UCSD-AML1 (cell line): ENCODE measurements around the gene OTOGL.
A peak's percentile ranks its signal among the peaks of the same experiment; 100 is the strongest.

Experiments
- DNase-seq: peaks from one replicate; lab custom pipeline; 2025; ENCODE audit not compliant: unreplicated experiment; lab: John Stamatoyannopoulos, UW

Gene OTOGL, protein sequence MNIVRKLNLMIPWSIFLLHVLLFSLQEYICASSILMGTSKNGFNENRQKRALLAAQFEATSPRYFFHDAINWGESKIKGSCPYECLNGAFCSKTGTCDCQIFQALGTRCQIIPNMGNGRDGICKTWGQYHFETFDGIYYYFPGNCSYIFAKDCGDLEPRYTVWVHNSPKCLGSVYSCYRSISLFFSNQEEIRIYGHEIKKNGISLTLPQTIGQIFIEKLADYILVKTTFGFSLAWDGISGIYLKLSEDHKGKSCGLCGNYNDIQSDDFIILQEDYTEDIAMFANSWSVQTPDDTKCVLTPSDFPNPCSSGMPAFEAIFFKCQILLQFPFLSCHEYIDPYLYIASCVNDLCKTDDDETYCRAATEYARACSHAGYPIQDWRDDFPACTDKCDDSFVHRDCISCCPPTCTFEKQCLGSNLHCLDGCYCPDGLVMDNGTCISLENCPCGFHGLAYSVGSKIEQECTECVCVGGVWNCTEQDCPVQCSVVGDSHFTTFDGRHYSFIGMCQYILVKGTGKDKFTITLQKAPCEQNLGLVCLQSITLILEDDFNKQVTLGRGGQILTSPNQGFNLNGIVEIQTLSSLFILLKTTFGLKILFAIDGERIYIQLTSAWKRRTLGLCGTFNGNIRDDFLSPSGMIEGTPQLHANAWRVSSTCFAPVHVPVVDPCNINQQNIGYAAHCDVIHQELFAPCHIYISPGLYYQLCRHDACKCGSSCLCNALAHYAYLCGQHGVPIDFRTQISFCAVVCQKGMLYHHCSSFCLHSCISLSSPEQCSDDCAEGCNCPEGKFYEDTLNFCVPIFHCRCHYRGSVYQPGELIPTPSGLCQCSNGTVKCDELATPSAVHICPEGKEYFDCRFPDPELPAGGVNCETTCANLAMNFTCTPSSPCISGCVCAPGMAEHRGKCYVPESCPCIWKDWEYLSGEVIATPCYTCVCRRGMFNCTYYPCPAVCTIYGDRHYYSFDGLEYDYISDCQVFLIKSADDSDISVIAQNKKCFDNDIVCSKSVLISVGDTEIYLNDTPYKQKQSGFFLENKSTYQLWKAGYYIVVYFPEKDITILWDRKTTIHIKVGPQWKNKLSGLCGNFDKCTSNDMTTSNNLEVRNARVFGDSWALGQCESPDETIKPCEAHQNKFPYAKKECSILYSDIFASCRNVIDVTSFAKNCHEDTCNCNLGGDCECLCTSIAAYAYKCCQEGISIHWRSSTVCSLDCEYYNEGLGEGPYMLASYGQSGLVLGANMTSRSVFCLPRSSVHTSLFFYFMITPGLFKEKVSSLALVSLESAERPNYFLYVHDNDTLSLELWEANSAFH (N-terminal part only)

DNA sequence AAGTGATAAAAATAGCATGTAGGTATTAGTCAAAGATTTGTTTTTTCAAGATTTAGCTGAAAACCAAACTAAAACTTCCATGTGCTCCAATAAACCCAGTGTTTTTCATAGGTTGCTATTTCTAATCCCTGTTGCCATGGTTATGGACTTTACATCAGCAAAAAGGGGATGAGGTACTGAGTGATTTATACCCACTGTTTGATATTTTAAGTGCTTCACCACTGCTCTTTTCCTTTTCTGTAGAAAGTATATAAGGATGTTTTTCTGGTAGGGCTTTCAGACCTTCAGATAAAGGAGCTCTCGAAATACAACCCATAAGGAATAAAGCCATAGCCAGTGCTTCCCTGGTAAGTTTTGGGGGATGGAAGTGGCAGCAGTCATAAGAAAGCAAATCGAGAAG lies at the start of gene OTOGL:
OTOGL (plus strand) TSS at position 279 of the 400 bp plus-strand sequence. CDS start 109,895 bp downstream, outside the sequence.
- DNase-seq = no peak

DNA sequence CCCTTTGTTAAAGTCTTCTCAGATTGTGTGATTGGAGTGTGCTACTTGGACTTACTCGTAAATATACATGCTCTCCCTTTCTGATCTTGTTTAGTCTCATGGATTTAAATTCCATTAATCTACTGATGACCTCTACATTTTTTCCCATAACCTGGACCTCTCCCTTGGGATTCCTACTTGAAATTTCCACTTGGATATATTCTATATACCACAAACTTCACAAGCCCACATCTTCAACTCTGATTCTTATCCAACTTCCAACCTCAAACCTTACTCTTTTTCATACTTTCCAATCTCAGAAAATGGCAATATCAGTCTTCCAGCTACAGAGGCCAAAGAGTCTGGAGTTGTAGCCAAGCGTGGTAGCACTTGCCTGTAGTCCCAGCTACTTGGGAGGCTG lies 49.1 kb upstream of the OTOGL start:
- no peak for DNase-seq

DNA sequence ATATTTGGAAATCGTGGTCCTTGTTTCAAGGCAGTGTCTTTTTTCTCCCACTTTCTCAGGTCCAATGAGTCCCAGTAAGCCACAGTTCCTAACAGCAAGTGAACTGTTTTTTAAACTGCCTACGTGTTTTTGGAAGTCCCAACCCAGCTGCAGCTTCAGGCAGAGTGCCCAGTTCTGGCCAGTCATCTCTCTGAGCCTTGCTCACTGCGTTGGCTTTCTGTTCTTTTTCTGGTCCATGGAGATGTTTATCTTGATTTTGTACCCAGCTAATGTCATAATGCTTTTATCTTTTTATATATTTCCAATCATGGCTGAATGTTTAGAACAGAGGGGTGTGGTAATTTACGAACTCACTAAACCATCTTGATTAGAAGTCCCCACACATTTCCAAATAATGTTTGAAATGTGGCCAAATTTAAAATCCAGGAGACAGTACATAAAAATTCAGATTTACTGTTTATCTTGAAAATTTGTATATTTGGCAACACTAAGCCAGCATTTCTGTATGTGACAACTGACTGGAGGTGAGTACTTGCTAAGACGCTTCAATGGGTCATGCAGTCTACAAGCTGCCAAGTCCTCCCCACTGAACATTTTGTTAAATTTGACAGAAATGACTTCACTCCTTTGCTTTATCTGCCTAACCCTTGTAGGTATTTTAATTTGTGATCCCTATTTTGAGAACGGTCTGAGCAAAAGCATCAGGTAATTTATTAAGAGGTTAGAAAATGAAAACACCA lies 46.1 kb upstream of the OTOGL start:
- DNase-seq = no peak

DNA sequence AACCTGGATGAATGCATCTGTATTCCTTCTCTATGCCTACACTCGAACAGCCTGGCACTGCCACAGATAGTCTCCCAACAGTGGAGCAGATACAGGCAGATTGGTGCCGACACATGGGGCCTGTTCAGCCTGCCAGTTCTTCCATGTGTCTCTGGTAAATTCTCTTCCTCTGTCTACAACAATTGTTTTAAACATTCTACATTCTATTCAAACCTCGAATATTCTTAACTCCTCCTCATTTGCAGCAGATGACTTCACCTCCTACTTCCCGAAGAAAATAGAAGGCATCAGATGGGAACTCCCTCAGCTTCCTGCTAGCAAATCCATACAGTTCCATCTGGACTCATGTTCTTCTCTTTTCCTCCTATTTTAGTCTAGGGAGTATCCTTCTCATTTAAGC lies 43.1 kb upstream of the OTOGL start:
- DNase-seq = no peak

DNA sequence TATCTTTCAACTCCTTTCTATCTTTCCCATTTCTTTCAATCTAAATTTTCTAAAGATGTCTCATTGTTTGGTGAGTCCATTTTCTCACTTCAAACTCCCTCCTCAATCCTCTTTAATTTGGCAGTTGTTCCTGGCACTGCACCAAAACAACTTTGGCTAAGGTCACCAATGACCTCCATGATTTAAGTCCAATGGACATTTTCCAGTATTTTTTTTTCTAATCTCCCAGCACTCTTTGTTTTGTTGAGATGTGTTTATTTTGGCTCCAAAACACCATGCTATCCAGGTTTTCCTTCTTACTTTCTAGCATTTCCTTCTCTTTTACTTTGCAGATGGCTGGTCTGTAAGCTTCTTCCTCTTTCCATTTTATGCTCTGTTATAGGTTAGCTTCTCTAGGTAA lies 42.5 kb upstream of the OTOGL start:
- no peak for DNase-seq

DNA sequence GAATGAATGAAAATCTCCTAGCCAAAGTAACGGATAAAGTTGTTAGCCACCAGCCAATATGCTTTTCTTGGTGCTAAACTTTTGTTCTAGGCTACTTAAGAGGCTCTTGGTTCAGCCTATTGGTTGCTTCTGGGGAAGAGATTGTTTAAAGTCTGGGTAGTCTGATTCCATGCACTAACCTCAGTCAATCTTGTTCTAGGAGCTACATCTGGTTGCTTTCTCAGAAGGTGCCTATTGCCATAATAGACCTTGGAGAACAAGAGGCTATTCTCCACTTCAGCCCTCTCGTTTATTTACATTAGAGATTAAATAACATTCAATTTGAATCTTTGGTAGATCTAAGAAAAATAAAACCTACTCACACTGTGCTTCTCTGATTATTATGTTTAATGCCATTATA lies 40.8 kb upstream of the OTOGL start:
- no peak for DNase-seq

DNA sequence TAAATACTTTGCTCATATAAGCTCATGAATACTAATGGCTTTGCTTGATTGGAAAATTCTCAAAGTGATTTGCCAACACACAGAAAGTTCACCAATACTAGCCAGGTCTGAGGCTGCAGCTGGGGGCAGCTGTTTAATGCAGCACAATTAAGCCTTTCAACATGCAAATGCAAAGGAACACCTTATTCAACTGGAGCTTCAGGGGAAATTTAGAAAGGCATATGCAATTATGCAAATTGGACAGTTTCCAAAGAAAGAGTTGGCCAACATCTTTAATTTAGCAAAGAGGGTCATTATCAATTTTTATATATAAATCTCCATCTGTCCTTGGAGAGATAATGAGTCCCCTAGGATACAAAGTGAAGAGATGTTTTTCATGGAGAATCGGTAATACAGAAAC lies 40.2 kb upstream of the OTOGL start:
- DNase-seq = no peak

DNA sequence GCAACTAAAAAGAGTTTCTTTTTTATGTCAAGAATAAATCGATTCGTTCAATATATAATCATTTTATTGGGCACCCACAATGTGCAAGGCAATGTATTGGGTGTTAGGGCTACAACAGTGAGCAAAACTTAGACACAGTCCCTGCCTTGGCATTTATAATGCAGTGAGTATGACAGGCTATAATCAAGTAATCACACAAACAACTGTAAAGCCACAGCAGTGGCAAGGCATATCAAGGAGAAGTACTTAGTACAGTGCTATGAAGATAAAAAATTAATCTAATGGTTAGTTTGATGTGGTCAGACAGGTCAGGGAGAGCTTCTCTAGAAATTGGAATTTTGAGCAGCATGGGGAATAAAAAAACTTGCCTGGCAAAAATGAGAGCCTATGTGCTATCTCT lies 39.5 kb upstream of the OTOGL start:
- no peak for DNase-seq

DNA sequence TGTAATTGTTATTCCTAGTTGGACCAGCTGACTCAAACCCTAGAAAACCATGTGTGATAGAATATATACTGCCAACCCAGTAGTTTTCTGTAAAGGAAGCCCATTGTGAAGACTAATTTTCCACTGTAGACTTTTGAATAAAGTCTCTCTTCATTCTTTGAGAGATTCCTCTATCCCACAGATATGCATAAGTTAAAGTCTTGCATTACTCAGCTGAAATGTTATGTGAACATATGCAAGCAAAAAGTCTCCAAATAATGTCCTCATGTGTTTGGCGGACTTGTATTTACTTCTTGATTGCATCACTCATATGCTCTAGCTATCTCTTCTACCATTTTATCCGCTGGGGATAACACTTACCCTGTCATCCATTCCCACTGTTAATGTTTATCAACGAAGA lies 35.1 kb upstream of the OTOGL start:
- DNase-seq = no peak

DNA sequence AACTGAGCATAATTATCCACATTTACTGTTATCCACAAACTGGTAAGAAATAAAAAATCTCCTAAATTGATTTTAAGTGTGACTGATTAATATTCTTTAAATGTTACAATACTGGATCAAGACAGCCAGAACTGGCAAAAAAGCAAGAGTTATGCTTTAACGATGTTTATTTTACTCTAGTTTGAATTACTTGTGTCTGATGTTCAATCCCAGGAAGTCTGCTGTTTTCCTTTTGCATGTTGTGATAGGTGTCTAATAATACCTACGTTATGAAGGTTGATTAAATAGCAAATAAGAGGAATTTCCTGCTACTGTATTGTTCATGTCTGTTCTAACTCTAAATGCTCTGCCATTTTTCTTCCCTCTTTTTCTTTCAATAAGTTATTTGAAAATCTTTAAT lies 34.4 kb upstream of the OTOGL start:
- DNase-seq = no peak

DNA sequence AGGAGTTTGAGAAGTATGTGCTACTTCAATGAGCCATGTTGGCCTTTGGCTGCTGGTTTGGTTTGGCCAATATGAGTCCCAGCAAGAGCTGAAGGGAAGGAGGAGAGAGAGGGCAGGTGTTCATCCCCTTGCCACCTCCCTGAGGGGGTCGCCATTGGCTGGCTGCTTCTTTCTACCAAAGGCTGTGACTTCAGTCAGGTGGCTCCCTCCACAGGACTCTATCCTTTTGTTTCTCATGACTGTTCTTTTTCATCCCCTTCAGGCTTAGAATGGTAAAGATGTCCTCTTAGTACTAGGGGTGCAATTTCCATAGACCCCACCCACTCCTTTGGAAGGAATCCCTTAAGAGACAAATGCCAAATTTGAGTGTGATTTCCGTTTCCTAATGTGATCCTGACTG lies 31.2 kb upstream of the OTOGL start:
- DNase-seq = no peak

DNA sequence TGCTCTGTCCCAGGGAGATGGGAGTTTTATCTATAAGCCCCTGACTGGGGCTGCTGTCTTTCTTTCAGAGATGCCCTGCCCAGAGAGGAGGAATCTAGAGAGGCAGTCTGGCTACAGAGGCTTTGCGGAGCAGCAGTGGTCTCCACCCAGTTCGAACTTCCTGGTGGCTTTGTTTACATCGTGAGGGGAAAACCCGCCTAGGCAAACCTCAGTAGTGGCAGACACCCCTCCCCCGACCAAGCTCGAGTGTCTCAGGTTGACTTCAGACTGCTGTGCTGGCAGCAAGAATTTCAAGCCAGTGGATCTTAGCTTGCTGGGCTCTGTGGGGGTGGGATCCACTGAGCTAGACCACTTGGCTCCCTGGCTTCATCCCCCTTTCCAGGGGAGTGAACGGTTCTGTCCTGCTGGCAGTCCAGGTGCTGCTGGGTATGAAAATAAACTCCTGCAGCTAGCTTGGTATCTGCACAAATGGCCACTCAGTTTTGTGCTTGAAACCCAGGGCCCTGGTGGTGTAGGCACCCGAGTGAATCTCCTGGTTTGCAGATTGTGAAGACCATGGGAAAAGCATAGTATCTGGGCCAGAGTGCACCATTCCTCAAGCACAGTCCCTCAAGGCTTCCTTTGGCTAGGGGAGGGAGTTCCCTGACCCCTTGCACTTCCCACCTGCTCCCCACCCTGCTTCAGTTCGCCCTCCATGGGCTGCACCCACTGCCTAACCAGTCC lies 15.3 kb upstream of the OTOGL start:
- peak; percentile 12 for DNase-seq

DNA sequence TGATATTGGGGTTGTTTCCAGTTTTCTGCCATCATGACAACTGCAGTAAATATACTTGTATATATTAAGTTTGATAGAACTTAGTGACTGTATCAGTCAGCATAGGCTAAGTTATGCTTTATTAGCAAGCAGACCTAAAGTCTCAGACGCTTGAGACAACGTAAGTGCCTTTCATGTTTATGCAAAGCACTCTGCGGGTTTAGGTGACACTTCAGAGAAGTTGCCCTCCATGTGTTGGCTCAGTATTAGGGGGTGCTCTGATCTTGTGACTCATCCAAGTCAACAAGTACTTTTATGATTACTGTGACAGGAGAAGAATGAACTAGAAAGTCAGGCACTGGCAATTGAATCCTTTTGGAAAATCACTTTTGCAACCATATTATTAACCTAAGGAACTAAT lies 13.3 kb upstream of the OTOGL start:
- no peak for DNase-seq

DNA sequence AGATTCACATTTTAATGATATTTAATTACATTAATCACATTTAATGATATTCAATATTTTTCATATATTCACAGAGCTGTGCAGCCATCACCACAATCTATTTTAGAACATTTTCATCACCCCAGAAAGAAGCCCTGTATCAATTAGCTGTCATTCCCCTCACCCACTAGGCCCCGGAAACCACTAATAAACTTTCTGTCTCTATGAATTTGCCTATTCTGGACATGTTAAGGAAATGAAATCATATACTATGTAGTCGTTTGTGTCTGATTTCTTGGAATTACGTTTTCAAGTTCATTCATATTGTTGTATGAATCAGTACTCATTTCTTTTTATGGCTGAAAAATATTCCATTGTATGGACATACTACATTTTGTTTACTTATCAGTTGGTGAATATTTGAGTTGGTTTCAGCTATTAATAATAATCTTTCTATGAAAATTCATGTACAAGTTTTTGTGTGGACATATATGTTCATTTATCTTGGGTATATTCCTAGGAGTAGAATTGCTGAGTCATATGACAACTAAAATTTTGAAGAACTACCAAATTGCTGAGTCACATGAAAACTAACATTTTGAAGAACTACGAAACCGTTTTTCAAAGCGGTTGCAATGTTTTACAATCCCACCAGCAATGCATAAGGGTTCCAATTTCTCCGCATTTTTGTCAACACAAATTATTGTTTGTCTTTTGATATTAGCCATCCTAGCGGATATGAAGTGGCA lies 11.7 kb upstream of the OTOGL start:
- DNase-seq = no peak

DNA sequence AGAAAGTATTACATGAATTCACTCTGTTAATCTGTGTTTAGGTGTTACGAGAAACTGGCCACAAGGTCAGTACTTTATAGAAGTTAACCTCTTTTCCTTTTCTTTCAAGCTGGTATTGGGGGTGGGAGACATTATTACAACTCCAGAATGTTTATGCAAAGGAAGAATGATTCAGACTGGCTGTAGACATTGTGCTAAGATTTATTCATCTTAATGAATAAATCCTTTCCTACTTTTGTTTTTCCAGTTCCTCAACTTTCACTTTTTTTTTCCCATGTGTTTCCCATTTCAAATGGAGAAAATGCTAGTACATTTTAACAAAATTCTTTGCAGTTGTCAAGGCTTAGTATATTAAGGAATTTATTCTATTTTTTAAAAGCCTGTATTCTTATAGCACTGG lies 1.3 kb downstream of the OTOGL start:
- DNase-seq = no peak

DNA sequence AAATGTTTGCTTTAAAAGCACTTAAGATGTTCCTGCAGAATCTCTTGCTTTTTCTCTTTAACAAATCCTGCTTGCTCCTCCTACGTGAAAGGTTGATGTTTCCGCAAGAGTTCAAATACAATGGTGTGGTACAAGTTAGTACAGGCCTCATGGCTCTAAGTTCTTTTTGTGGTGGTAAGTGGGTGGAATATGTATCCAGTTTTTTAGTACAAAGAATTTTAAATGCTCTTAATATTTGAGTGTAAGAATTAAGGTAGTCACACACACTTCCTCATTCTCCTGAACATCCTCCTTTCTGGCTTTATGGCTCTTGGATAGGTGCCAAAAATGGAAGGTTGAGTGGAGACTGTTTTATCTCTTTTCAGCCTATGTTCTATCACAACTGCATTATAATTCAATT lies 1.8 kb downstream of the OTOGL start:
- no peak for DNase-seq

DNA sequence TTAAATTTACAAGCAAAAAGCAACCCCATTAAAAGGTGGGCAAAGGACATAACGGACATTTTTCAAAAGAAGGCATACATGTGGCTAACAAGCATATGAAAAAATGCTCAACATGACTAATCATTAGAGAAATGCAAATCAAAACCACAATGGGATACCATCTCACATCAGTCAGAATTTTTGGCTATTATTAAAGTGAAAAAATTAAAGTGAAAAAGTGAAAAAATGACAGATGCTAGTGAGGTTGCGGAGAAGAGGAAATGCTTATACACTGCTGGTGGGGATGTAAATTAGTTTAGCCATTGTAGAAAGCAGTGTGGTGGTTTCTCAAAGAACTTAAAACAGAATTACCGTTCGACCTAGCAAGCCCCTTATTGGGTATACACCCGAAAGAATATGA lies 7.9 kb downstream of the OTOGL start:
- no peak for DNase-seq

DNA sequence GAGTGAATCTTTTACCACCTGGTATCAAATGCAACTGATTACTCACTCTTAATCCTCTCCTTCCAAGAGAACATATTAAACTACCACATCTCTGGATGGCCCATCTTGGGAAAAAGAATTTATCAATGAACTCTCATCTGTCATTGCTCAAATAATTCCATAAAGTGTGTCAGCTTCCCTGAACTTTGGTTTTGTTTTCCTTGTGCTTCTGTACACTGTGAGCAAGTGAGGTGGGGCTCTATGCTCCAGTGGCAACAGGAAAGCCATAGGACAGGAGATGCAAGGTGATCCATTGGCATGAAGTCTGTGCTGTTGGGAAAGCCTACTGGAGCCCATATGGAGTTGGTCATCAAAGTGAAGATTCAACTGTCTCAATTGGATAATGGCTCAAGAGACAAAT lies 17.4 kb downstream of the OTOGL start:
- DNase-seq = no peak

DNA sequence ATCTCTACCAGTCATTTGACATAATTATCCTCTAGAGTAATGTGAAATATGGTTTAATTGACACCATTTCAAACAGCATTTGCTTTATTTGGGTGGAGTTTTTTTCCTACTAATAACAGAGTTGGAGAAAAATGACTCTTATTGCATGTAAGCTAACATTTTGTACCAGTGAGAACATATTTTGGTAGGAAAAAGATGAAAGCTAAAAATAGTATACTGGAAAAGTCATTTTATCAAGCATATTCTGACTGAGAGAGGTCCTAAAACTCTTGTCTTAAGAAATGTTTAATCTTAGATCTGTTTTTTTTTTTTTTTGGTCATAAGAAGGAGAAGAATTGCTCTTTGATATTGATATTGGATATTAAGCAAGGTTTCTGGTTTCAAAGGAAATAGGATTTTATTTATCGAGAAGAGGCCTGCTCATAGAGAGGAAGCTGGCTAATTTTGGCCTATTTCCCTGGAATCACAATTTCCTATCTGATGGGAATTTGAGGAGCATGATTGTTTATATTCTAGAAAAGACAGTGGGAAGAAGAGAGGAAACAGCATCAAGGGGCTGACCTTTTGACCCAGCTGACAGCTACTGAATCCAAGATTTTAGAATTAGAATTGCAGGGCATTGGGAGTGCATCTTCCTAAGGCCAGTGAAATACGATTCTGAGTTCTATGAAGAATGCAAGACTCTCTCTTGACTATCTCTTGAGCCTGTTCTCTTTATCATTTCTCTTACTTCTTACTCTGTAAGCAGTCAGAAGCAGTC lies 19.4 kb downstream of the OTOGL start:
- no peak for DNase-seq
